BJ (cell line): ENCODE data around the gene MIOX. TPM values are rescaled to one million over a fixed set of nuclear protein-coding genes. Genes with fewer than 3 reads are reported as not detected.

Experiments
- CTCF ChIA-PET: fragments of 350-600 bp; formaldehyde crosslinking; extraction: SDS; loops from one replicate; lab custom pipeline; 2021; ENCODE audit warnings: antibody characterized with exemption, inconsistent platforms; lab: Yijun Ruan, JAX
- POLR2A ChIA-PET: fragments of 300-600 bp; sonication (Branson Sonifier 250); formaldehyde crosslinking; extraction: SDS; loops from one replicate; lab custom pipeline; 2021; ENCODE audit warnings: antibody characterized with exemption; lab: Charles Lee
- DNase-seq: peaks from one replicate; pipeline ENCODE4 v3.0.0-alpha.2; 2011; ENCODE audit warnings: low read depth
- H3K27me3 ChIP-seq: 2 replicates; pipeline ENCODE4 v1.6.0; 2011; ENCODE audit warnings: low read length; ENCODE audit not compliant: control insufficient read depth, insufficient read depth
- H3K36me3 ChIP-seq: 2 replicates; pipeline ENCODE4 v1.5.1; 2011; ENCODE audit warnings: low read length; ENCODE audit not compliant: control insufficient read depth, insufficient read depth
- H3K4me3 ChIP-seq: 2 replicates; pipeline ENCODE4 v1.5.1; 2011; ENCODE audit warnings: low read depth, mild to moderate bottlenecking, control low read depth, low read length
- polyA plus RNA-seq: library from polyadenylated mRNA; depleted of rRNA; stranded (reverse); fragments of >200 nt; gene quantifications from 2 replicates; pipeline ENCODE4 v1.2.3, GENCODE V29; 2011
- TF ChIP-seq, protein P1 (sequence below): IDR thresholded peaks from 2 replicates; pipeline ENCODE4 v1.5.1; 2011; ENCODE audit warnings: low read depth, mild to moderate bottlenecking, control low read depth, inconsistent platforms, low read length, moderate library complexity; ENCODE audit not compliant: insufficient read depth

MIOX gene
- polyA plus RNA-seq, 1 experiment = 0.20 TPM

DNA sequence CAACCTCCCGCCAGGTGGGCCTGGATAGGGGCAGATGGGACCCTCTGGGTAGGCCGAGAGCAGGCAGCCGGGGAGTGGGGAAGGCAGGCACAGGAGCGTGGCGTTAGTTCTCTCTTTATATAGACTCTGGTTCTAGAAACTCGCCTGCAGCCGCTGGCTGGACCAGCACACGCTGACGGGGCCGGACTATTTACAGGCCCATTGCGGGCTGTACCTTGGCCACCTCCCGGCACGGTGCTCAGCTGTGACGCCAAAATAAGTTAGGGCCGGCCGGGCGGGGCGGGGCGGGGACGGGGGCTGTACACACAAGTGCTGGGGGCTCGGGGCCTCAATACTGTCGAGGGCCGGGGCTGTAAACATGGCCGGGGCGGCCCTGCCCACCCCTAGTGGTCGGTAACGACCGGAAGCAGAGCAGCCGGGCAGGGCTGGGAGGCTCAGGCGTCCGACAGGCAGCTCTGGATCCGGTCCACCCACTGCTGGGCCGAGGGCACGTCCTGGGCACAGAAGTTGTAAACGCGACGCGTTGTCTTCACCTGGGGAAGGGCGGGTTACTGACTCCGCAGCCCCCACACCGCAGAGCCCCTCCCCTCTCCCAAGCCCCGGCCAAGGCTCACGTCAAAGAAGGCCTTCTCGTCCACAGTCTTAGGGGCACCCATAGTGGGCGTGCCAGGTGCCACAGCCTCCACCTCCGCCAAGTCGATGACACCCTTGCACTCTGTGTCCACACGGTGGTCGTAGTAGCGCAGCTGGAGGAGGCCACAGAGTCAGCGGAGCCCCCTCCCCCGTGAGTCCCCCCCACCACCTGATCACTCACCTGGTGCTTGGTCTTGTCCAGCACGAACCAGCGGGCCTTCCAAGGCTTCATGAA lies 39.7 kb upstream of the MIOX start:
- DNase-seq = no peak
- ChIA-PET CTCF (interaction anchor here (1.7 kb wide), 1 partner anchor 11 kb away, joined by 4 read pairs; no protein-coding TSS in a partner anchor), POLR2A (no interaction called here)
- TF ChIP-seq, protein P1, sequence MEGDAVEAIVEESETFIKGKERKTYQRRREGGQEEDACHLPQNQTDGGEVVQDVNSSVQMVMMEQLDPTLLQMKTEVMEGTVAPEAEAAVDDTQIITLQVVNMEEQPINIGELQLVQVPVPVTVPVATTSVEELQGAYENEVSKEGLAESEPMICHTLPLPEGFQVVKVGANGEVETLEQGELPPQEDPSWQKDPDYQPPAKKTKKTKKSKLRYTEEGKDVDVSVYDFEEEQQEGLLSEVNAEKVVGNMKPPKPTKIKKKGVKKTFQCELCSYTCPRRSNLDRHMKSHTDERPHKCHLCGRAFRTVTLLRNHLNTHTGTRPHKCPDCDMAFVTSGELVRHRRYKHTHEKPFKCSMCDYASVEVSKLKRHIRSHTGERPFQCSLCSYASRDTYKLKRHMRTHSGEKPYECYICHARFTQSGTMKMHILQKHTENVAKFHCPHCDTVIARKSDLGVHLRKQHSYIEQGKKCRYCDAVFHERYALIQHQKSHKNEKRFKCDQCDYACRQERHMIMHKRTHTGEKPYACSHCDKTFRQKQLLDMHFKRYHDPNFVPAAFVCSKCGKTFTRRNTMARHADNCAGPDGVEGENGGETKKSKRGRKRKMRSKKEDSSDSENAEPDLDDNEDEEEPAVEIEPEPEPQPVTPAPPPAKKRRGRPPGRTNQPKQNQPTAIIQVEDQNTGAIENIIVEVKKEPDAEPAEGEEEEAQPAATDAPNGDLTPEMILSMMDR = no peak
- Histone ChIP-seq H3K27me3 (no peaks in the 10 kb centered on the region), H3K36me3 (peaks cover 20% of the 10 kb centered on the region), H3K4me3 (no peak overlapping the region)

DNA sequence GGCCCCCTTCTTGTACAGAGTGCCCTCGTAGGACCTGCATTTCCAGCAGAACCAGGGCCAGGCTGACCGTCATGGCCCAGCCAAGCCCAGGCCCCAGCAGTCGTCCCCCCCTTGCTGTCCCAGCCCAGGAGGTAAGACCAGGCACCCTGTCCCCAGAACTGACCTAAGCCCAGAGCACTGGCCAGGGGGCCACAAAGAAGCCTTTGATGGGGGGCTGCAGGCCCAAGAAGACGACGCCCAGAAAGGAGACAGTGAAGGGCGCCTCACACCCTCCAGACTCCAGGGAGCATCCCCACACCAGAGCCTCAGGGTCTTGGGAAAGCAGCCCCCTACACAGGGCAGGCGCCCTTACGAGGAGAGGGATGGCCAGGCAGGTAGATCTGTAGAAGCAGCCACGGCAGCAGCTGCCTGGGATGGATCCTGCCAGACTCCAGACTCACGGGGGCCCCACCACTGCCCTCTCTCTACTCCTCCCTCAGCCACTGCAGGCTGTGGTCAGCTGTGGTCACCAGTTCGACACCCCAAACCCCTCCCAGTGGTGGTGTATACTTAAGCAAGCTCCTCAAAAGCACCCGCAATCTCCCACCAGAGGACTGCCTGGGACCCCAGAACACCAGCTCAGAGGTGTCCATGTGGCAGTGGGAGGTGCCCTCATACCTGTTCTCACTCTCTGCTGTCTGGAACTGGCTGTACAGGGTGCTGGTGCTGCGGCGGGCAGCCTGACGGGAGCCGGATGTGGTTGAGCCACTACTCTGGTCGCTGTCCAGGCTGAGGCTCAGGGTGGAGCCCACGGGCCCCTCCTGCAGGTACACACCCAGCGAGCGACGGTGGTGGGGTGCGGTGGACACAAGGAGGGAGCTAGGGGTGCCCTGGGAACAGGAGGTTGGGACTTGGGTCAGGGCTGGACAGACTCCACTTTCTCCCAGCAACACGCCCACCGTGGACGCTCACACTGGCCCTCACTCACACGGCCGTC lies 38.8 kb upstream of the MIOX start:
- H3K4me3 ChIP-seq = no peak overlapping the region
- CTCF ChIA-PET = no interaction called here
- POLR2A ChIA-PET = no interaction called here
- no peaks in the 10 kb centered on the region for H3K27me3 ChIP-seq
- TF ChIP-seq, protein P1 = no peak
- H3K36me3 ChIP-seq = peaks cover 20% of the 10 kb centered on the region
- no peak for DNase-seq

DNA sequence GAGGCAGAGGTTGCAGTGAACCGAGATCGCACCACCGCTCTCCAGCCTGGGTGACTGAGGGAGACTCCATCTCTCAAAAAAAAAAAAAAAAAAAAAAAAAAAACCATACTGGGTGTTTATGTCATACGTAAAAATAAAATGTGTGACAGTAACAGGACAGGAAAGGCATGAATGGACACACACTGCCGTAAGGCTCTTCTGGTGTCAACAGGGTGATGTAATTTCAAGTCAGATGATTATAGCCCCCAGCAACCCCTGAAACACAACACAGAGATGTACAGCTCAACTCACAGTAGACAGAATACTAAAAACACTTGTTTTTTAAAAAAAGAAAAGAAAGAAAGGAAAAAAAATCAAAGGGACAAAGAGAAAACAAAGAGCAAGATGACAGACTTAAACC lies 34.0 kb upstream of the MIOX start:
- DNase-seq = no peak
- TF ChIP-seq, protein P1 = no peak
- Histone ChIP-seq H3K27me3 (no peaks in the 10 kb centered on the region), H3K4me3 (no peak overlapping the region), H3K36me3 (peaks cover 35% of the 10 kb centered on the region)
- ChIA-PET CTCF (interaction anchor here (0.8 to 1.0 kb wide), 3 partner anchors 8 to 13 kb away, joined by 3 read pairs; no protein-coding TSS in a partner anchor), POLR2A (no interaction called here)

DNA sequence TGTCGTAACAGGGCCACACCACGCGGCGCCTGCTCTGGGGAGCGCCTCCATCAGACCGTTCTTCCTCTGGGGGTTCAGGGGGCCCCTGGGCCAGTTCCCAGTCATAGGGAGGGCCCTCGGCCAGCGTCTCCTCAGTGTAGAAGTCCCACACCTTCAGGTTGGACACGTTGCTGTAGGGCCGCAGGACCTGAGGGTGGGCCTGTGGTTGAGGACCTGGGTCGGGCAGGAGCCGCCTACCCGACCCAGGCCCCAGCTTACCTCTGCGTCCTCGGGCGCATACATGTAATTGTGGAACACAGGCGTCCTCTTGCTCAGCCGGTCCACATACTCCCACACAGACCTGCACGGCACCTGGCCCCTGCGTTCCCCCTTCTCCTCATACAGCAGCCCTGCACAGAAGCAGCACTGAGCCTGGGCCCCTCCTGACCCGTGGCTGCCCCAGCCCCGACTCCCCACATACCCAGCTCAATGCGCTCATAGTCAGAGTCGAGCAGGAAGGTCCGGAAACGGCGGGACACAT lies 32.0 kb upstream of the MIOX start:
- Histone ChIP-seq H3K36me3 (peaks cover 38% of the 10 kb centered on the region), H3K4me3 (no peak overlapping the region), H3K27me3 (no peaks in the 10 kb centered on the region)
- ChIA-PET CTCF (no interaction called here), POLR2A (no interaction called here)
- no peak for DNase-seq
- TF ChIP-seq, protein P1 = no peak
